ENCODE results near the gene GNA14. TPM values are rescaled to one million over a fixed set of nuclear protein-coding genes. Genes with fewer than 3 reads are reported as not detected.
"Not testable (repeated sequence)": the region's sequence is repeated elsewhere in the genome, so short reads cannot be mapped to it uniquely, and the experiment has no call there.

GNA14 gene
- polyA plus RNA-seq, 4 donors, result 0.89 to 3.8 (median 1.7) TPM; not detected in 1

GRCh38 chr9:77449240-77450084 is 198.7 kb downstream of the GNA14 start:
- FAIRE-seq (no peak), DNase-seq (peak in 1 of 2 donors; percentile 73)
- Histone ChIP-seq H3K27ac (ENCODE audit: low read depth in 1 of 3, low read length in 2 of 3) (peak overlapping the region in 1 of 3 donors; percentile 68), H3K27me3 (ENCODE audit: control insufficient read depth in 3 of 3, insufficient read depth in 3 of 3, low read length in 3 of 3) (no peaks in the 10 kb centered on the region), H3K9me3 (ENCODE audit: control insufficient read depth in 2 of 2, insufficient read depth in 1 of 2, low read depth in 1 of 2, low read length in 1 of 2) (peaks cover 0 to 17% of the 10 kb centered on the region in 2 donors), H3K36me3 (ENCODE audit: control insufficient read depth in 3 of 3, insufficient read depth in 2 of 3, low read depth in 1 of 3, low read length in 3 of 3) (no peaks in the 10 kb centered on the region), H3K4me3 (ENCODE audit: low read depth in 1 of 3, low read length in 3 of 3) (no peak overlapping the region), H3K4me1 (ENCODE audit: control insufficient read depth in 3 of 3, insufficient read depth in 2 of 3, low read depth in 1 of 3, low read length in 2 of 3) (peaks cover 0 to 15% (median 0%) of the 10 kb centered on the region in 3 donors)
- 63 to 72% (median 70%) methylated on average over 12 of the region's 12 CpGs for WGBS, 3 donors

GRCh38 chr9:77447646-77448045 is 200.5 kb downstream of the GNA14 start:
- no peaks in the 10 kb centered on the region for H3K36me3 ChIP-seq (ENCODE audit: control insufficient read depth in 3 of 3, insufficient read depth in 2 of 3, low read depth in 1 of 3, low read length in 3 of 3)
- FAIRE-seq (no peak), DNase-seq (peak in 1 of 2 donors; percentile 30)
- no peak overlapping the region for H3K27ac ChIP-seq (ENCODE audit: low read depth in 1 of 3, low read length in 2 of 3)
- H3K9me3 ChIP-seq (ENCODE audit: control insufficient read depth in 2 of 2, insufficient read depth in 1 of 2, low read depth in 1 of 2, low read length in 1 of 2), result peaks cover 0 to 17% of the 10 kb centered on the region in 2 donors
- no peaks in the 10 kb centered on the region for H3K27me3 ChIP-seq (ENCODE audit: control insufficient read depth in 3 of 3, insufficient read depth in 3 of 3, low read length in 3 of 3)
- 95 to 100% (median 100%) methylated on average over 1 of the region's 1 CpG for WGBS, 3 donors
- H3K4me1 ChIP-seq (ENCODE audit: control insufficient read depth in 3 of 3, insufficient read depth in 2 of 3, low read depth in 1 of 3, low read length in 2 of 3), result peaks cover 0 to 15% (median 0%) of the 10 kb centered on the region in 3 donors
- H3K4me3 ChIP-seq (ENCODE audit: low read depth in 1 of 3, low read length in 3 of 3), result no peak overlapping the region

- no peak for DNase-seq
- WGBS, 3 donors, result 71 to 76% (median 74%) methylated on average over 1 of the region's 1 CpG
- Histone ChIP-seq H3K36me3 (ENCODE audit: control insufficient read depth in 3 of 3, insufficient read depth in 2 of 3, low read depth in 1 of 3, low read length in 3 of 3) (no peaks in the 10 kb centered on the region), H3K9me3 (ENCODE audit: control insufficient read depth in 2 of 2, insufficient read depth in 1 of 2, low read depth in 1 of 2, low read length in 1 of 2) (peaks cover 0 to 5% of the 10 kb centered on the region in 2 donors), H3K4me1 (ENCODE audit: control insufficient read depth in 3 of 3, insufficient read depth in 2 of 3, low read depth in 1 of 3, low read length in 2 of 3) (no peaks in the 10 kb centered on the region), H3K27me3 (ENCODE audit: control insufficient read depth in 3 of 3, insufficient read depth in 3 of 3, low read length in 3 of 3) (no peaks in the 10 kb centered on the region), H3K4me3 (ENCODE audit: low read depth in 1 of 3, low read length in 3 of 3) (no peak overlapping the region), H3K27ac (ENCODE audit: low read depth in 1 of 3, low read length in 2 of 3) (no peak overlapping the region)
- no peak for FAIRE-seq
Measured at GRCh38 chr9:77442436-77442835, 205.7 kb downstream of the GNA14 start.

- not testable (repeated sequence) for H3K27ac ChIP-seq (ENCODE audit: low read depth in 1 of 3, low read length in 2 of 3); H3K4me1 ChIP-seq (ENCODE audit: control insufficient read depth in 3 of 3, insufficient read depth in 2 of 3, low read depth in 1 of 3, low read length in 2 of 3); DNase-seq; H3K27me3 ChIP-seq (ENCODE audit: control insufficient read depth in 3 of 3, insufficient read depth in 3 of 3, low read length in 3 of 3); FAIRE-seq; H3K36me3 ChIP-seq (ENCODE audit: control insufficient read depth in 3 of 3, insufficient read depth in 2 of 3, low read depth in 1 of 3, low read length in 3 of 3); H3K9me3 ChIP-seq (ENCODE audit: control insufficient read depth in 2 of 2, insufficient read depth in 1 of 2, low read depth in 1 of 2, low read length in 1 of 2); H3K4me3 ChIP-seq (ENCODE audit: low read depth in 1 of 3, low read length in 3 of 3)
- 65 to 79% (median 76%) methylated on average over 7 of the region's 7 CpGs for WGBS, 3 donors
Measured at GRCh38 chr9:77441124-77441523, 207.0 kb downstream of the GNA14 start.

- no peak for DNase-seq
- WGBS, 3 donors, result 62 to 87% (median 73%) methylated on average over 10 of the region's 10 CpGs
- no peak overlapping the region for H3K27ac ChIP-seq (ENCODE audit: low read depth in 1 of 3, low read length in 2 of 3)
- no peak for FAIRE-seq
- H3K9me3 ChIP-seq (ENCODE audit: control insufficient read depth in 2 of 2, insufficient read depth in 1 of 2, low read depth in 1 of 2, low read length in 1 of 2), result no peaks in the 10 kb centered on the region
- H3K36me3 ChIP-seq (ENCODE audit: control insufficient read depth in 3 of 3, insufficient read depth in 2 of 3, low read depth in 1 of 3, low read length in 3 of 3), result no peaks in the 10 kb centered on the region
- no peaks in the 10 kb centered on the region for H3K27me3 ChIP-seq (ENCODE audit: control insufficient read depth in 3 of 3, insufficient read depth in 3 of 3, low read length in 3 of 3)
- H3K4me1 ChIP-seq (ENCODE audit: control insufficient read depth in 3 of 3, insufficient read depth in 2 of 3, low read depth in 1 of 3, low read length in 2 of 3), result no peaks in the 10 kb centered on the region
- no peak overlapping the region for H3K4me3 ChIP-seq (ENCODE audit: low read depth in 1 of 3, low read length in 3 of 3)
Measured at GRCh38 chr9:77440057-77440456, 208.1 kb downstream of the GNA14 start.

GRCh38 chr9:77438653-77439052 is 209.5 kb downstream of the GNA14 start:
- Histone ChIP-seq H3K27me3 (ENCODE audit: control insufficient read depth in 3 of 3, insufficient read depth in 3 of 3, low read length in 3 of 3) (no peaks in the 10 kb centered on the region), H3K36me3 (ENCODE audit: control insufficient read depth in 3 of 3, insufficient read depth in 2 of 3, low read depth in 1 of 3, low read length in 3 of 3) (no peaks in the 10 kb centered on the region), H3K9me3 (ENCODE audit: control insufficient read depth in 2 of 2, insufficient read depth in 1 of 2, low read depth in 1 of 2, low read length in 1 of 2) (no peaks in the 10 kb centered on the region), H3K4me3 (ENCODE audit: low read depth in 1 of 3, low read length in 3 of 3) (no peak overlapping the region), H3K27ac (ENCODE audit: low read depth in 1 of 3, low read length in 2 of 3) (no peak overlapping the region), H3K4me1 (ENCODE audit: control insufficient read depth in 3 of 3, insufficient read depth in 2 of 3, low read depth in 1 of 3, low read length in 2 of 3) (no peaks in the 10 kb centered on the region)
- no peak for FAIRE-seq
- DNase-seq, result no peak
- 47 to 60% (median 52%) methylated on average over 3 of the region's 3 CpGs for WGBS, 3 donors

GRCh38 chr9:77435688-77436087 is 212.4 kb downstream of the GNA14 start:
- WGBS, 3 donors, result 64 to 81% (median 71%) methylated on average over 3 of the region's 3 CpGs

DNA sequence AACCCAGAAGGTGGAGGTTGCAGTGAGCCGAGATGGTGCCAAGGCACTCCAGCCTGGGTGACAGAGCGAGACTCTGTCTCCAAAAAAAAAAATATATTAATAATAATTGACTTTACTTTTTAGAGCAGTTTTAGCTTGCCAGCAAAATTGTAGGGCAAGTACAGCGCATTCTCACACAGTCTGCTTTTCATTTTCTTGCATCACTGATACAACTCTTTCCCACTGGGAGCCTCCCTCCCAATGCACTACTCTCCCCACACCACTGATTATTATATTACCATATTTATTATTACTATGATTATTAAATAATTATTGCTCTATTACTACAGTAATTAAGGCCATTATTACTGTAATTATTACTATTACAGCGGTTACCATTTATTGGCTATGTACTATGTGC is 212.8 kb downstream of the GNA14 start:
- WGBS, 3 donors, result 78 to 90% (median 85%) methylated on average over 4 of the region's 4 CpGs
- no peaks in the 10 kb centered on the region for H3K27me3 ChIP-seq (ENCODE audit: control insufficient read depth in 3 of 3, insufficient read depth in 3 of 3, low read length in 3 of 3)
- no peak overlapping the region for H3K4me3 ChIP-seq (ENCODE audit: low read depth in 1 of 3, low read length in 3 of 3)
- H3K4me1 ChIP-seq (ENCODE audit: control insufficient read depth in 3 of 3, insufficient read depth in 2 of 3, low read depth in 1 of 3, low read length in 2 of 3), result no peaks in the 10 kb centered on the region
- no peak for DNase-seq
- H3K9me3 ChIP-seq (ENCODE audit: control insufficient read depth in 2 of 2, insufficient read depth in 1 of 2, low read depth in 1 of 2, low read length in 1 of 2), result no peaks in the 10 kb centered on the region
- no peak for FAIRE-seq
- no peaks in the 10 kb centered on the region for H3K36me3 ChIP-seq (ENCODE audit: control insufficient read depth in 3 of 3, insufficient read depth in 2 of 3, low read depth in 1 of 3, low read length in 3 of 3)
- H3K27ac ChIP-seq (ENCODE audit: low read depth in 1 of 3, low read length in 2 of 3), result no peak overlapping the region

More at GRCh38 chr9:77435688-77436087, 212.4 kb downstream of the GNA14 start:
- no peak for DNase-seq
- Histone ChIP-seq H3K4me3 (ENCODE audit: low read depth in 1 of 3, low read length in 3 of 3) (no peak overlapping the region), H3K36me3 (ENCODE audit: control insufficient read depth in 3 of 3, insufficient read depth in 2 of 3, low read depth in 1 of 3, low read length in 3 of 3) (no peaks in the 10 kb centered on the region), H3K4me1 (ENCODE audit: control insufficient read depth in 3 of 3, insufficient read depth in 2 of 3, low read depth in 1 of 3, low read length in 2 of 3) (no peaks in the 10 kb centered on the region), H3K9me3 (ENCODE audit: control insufficient read depth in 2 of 2, insufficient read depth in 1 of 2, low read depth in 1 of 2, low read length in 1 of 2) (no peaks in the 10 kb centered on the region), H3K27ac (ENCODE audit: low read depth in 1 of 3, low read length in 2 of 3) (no peak overlapping the region), H3K27me3 (ENCODE audit: control insufficient read depth in 3 of 3, insufficient read depth in 3 of 3, low read length in 3 of 3) (no peaks in the 10 kb centered on the region)
- no peak for FAIRE-seq

Measured in small intestine (tissue), 7 donors.